Left lung (tissue), 10 donors: ENCODE measurements around the gene GINS2. TPM values are rescaled to one million over a fixed set of nuclear protein-coding genes. Genes with fewer than 3 reads are reported as not detected.

Experiments
- ATAC-seq: fragments of 200-7000 bp; cut with Tn5 transposase; one replicate; pipeline ENCODE4 v1.9.1; 2020; ENCODE audit warnings: moderate library complexity
- DNase-seq, 4 donors: peaks; one replicate each; pipeline ENCODE4 v3.0.0-alpha.2; 2013 to 2020
- H3K27ac ChIP-seq, 2 donors: fragments of 200-600 bp; sonication (generic) in 1 of 2; one replicate each; pipeline versions ENCODE4 v1.5.0 to v1.8.0; 2020 to 2021
- H3K27me3 ChIP-seq, 2 donors: fragments of 200-600 bp; sonication (generic) in 1 of 2; one replicate each; pipeline versions ENCODE4 v1.5.0 to v1.8.0; 2020 to 2021
- H3K36me3 ChIP-seq, 2 donors: fragments of 200-600 bp; sonication (generic) in 1 of 2; one replicate each; pipeline versions ENCODE4 v1.5.0 to v1.8.0; 2020 to 2021
- H3K4me1 ChIP-seq, 2 donors: fragments of 200-600 bp; one replicate each; pipeline ENCODE4 v1.8.0; 2021
- H3K4me3 ChIP-seq, 2 donors: fragments of 200-600 bp; sonication (generic) in 1 of 2; one replicate each; pipeline versions ENCODE4 v1.5.0 to v1.8.0; 2020 to 2021; ENCODE audit warnings: mild to moderate bottlenecking in 1 of 2
- H3K9me3 ChIP-seq, 2 donors: fragments of 200-600 bp; sonication (generic) in 1 of 2; one replicate each; pipeline versions ENCODE4 v1.5.0 to v1.8.0; 2020 to 2021
- CTCF ChIP-seq, 2 donors: fragments of 200-600 bp; sonication (generic) in 1 of 2; IDR thresholded peaks; one replicate each; pipeline versions ENCODE4 v1.5.0 to v1.8.0; 2021; ENCODE audit warnings: antibody characterized with exemption in 2 of 2
- intact Hi-C, 2 donors: fragments of 100-400 bp; cut with DNase I; formaldehyde crosslinking; loops; one replicate each; pipeline versions ENCODE4 v1.11.2 to v1.14.2; 2022
- polyA plus RNA-seq, 6 donors: library from polyadenylated mRNA; unstranded; fragments of 120-200 nt; gene quantifications; one replicate each; pipeline ENCODE4 v1.2.1, GENCODE V29; 2013; ENCODE audit not compliant: insufficient read length in 6 of 6
- total RNA-seq, 2 donors: library from RNA; stranded (reverse); fragmentation: NEBNext Ultra II Directional; extraction: Animal tissue kit (Norgen Biotek cat#: 25700); gene quantifications; one replicate each; pipeline ENCODE4 v1.2.1, GENCODE V29; 2021
- donor health status: DM: no; HTN: yes; CAD: no.
- donor health status: DM: no; HTN: no; CAD: no.

GINS2 gene
- total and polyA plus RNA-seq, 8 donors: 4.2 to 17.4 (median 13.8) TPM

GRCh38 chr16:85645021-85645589 is 43.6 kb downstream of the GINS2 start:
- ATAC-seq (peak; percentile 42), DNase-seq (no peak)
- Histone ChIP-seq H3K4me3 (no peak overlapping the region), H3K27ac (no peak overlapping the region), H3K27me3 (no peaks in the 10 kb centered on the region), H3K4me1 (peaks cover 7 to 38% of the 10 kb centered on the region in 2 donors), H3K36me3 (peaks cover 0 to 55% of the 10 kb centered on the region in 2 donors), H3K9me3 (no peaks in the 10 kb centered on the region)
- intact Hi-C loops: no loop called here
- TF ChIP-seq CTCF (IDR thresholded peaks at IDR 0.05): no peak

GRCh38 chr16:85644093-85644712 is 44.6 kb downstream of the GINS2 start:
- TF ChIP-seq CTCF (IDR thresholded peaks at IDR 0.05): no peak

GRCh38 chr16:85643631-85644030 is 45.1 kb downstream of the GINS2 start:
- DNase-seq (no peak), ATAC-seq (no peak)
- Histone ChIP-seq H3K36me3 (peaks cover 0 to 53% of the 10 kb centered on the region in 2 donors), H3K9me3 (no peaks in the 10 kb centered on the region), H3K4me3 (no peak overlapping the region), H3K27me3 (no peaks in the 10 kb centered on the region), H3K27ac (no peak overlapping the region), H3K4me1 (peaks cover 7 to 50% of the 10 kb centered on the region in 2 donors)
- intact Hi-C loops: no loop called here
- no peak for TF ChIP-seq CTCF (IDR thresholded peaks at IDR 0.05)

More at GRCh38 chr16:85644093-85644712, 44.6 kb downstream of the GINS2 start:
- ATAC-seq: no peak
- H3K9me3 ChIP-seq: no peaks in the 10 kb centered on the region
- H3K36me3 ChIP-seq: peaks cover 0 to 54% of the 10 kb centered on the region in 2 donors
- H3K27ac ChIP-seq: no peak overlapping the region
- H3K27me3 ChIP-seq: no peaks in the 10 kb centered on the region
- no peak for DNase-seq
- intact Hi-C loops: no loop called here
- peaks cover 7 to 46% of the 10 kb centered on the region in 2 donors for H3K4me1 ChIP-seq
- no peak overlapping the region for H3K4me3 ChIP-seq

GRCh38 chr16:85642762-85643358 is 45.9 kb downstream of the GINS2 start:
- peaks cover 0 to 50% of the 10 kb centered on the region in 2 donors for H3K36me3 ChIP-seq
- peaks cover 7 to 56% of the 10 kb centered on the region in 2 donors for H3K4me1 ChIP-seq
- no peak overlapping the region for H3K27ac ChIP-seq
- H3K4me3 ChIP-seq: no peak overlapping the region
- H3K27me3 ChIP-seq: no peaks in the 10 kb centered on the region
- ATAC-seq (no peak), DNase-seq (no peak)
- intact Hi-C loops: no loop called here
- no peaks in the 10 kb centered on the region for H3K9me3 ChIP-seq
- no peak for TF ChIP-seq CTCF (IDR thresholded peaks at IDR 0.05)

- TF ChIP-seq CTCF (IDR thresholded peaks at IDR 0.05): no peak
- no peaks in the 10 kb centered on the region for H3K9me3 ChIP-seq
- intact Hi-C loops: no loop called here
- peaks cover 7 to 56% of the 10 kb centered on the region in 2 donors for H3K4me1 ChIP-seq
- no peak overlapping the region for H3K4me3 ChIP-seq
- ATAC-seq (peak; percentile 12), DNase-seq (peak in 1 of 4 donors; percentile 78)
- peaks cover 0 to 44% of the 10 kb centered on the region in 2 donors for H3K36me3 ChIP-seq
- H3K27ac ChIP-seq: peak overlapping the region in 1 of 2 donors; percentile 33
- H3K27me3 ChIP-seq: no peaks in the 10 kb centered on the region
Measured at GRCh38 chr16:85641776-85642176, 47.0 kb downstream of the GINS2 start.
